ENCODE measurements around the gene GLRX3.

Gene GLRX3

GRCh38 chr10:130128922-130129321 lies 7.3 kb upstream of the GLRX3 start:
- H3K79me1 ChIP-seq (replicated peaks; ENCODE audit: low read length, poor library complexity, severe bottlenecking) = no peaks in the 10 kb centered on the region
- H2BK5ac ChIP-seq (ENCODE audit: low read depth, low read length, poor library complexity, severe bottlenecking) = no peak overlapping the region
- no peak for DNase-seq
- no peaks in the 10 kb centered on the region for H3K9me3 ChIP-seq (ENCODE audit: control insufficient read depth, low read length)
- no peak overlapping the region for H3K4me3 ChIP-seq (ENCODE audit: insufficient read depth in 1 of 2, low read depth in 1 of 2, low read length in 2 of 2)
- no peak overlapping the region for H3K4me2 ChIP-seq (ENCODE audit: low read length, poor library complexity, severe bottlenecking)
- no peak overlapping the region for H4K91ac ChIP-seq (ENCODE audit: low read length)
- H3K4me1 ChIP-seq (ENCODE audit: control insufficient read depth, insufficient read depth, low read depth, low read length) = peaks cover 1% of the 10 kb centered on the region
- no peak overlapping the region for H3K27ac ChIP-seq (ENCODE audit: low read length, poor library complexity, severe bottlenecking)
- no peaks in the 10 kb centered on the region for H3K27me3 ChIP-seq (ENCODE audit: control insufficient read depth in 1 of 2, insufficient read depth in 1 of 2, low read length in 2 of 2)
- H3K9ac ChIP-seq (ENCODE audit: low read length) = no peak overlapping the region
- no peak overlapping the region for H2BK15ac ChIP-seq (ENCODE audit: low read depth, poor library complexity, severe bottlenecking)
- no peaks in the 10 kb centered on the region for H3K36me3 ChIP-seq (ENCODE audit: control insufficient read depth in 1 of 2, insufficient read depth in 2 of 2, low read depth in 1 of 2, low read length in 2 of 2)
- 83% methylated on average over 24 of the region's 27 CpGs for WGBS
- no peak overlapping the region for H3K18ac ChIP-seq (ENCODE audit: low read depth in 1 of 2, low read length in 2 of 2)
- H3K23ac ChIP-seq (ENCODE audit: low read length in 2 of 2) = no peak overlapping the region
- H2AK5ac ChIP-seq (ENCODE audit: low read length, severe bottlenecking) = no peak overlapping the region
- no peak overlapping the region for H2BK12ac ChIP-seq (ENCODE audit: low read length in 2 of 2)
- no peak overlapping the region for H3K14ac ChIP-seq (ENCODE audit: low read length in 2 of 2)
- no peak overlapping the region for H2AFZ ChIP-seq (ENCODE audit: low read depth, low read length)
- H3K4ac ChIP-seq (ENCODE audit: low read depth in 1 of 2, low read length in 2 of 2) = no peak overlapping the region
- no peak overlapping the region for H2BK120ac ChIP-seq (ENCODE audit: low read depth, low read length)
- H4K8ac ChIP-seq (ENCODE audit: low read length) = no peak overlapping the region

GRCh38 chr10:130135676-130136225 lies 440 bp upstream of the GLRX3 start:
- Histone ChIP-seq H3K9ac (ENCODE audit: low read length) (peak overlapping the region; percentile 90), H2BK15ac (ENCODE audit: low read depth, poor library complexity, severe bottlenecking) (peak overlapping the region; percentile 87), H3K23ac (ENCODE audit: low read length in 2 of 2) (peak overlapping the region in 1 of 2 experiments; percentile 83), H2BK5ac (ENCODE audit: low read depth, low read length, poor library complexity, severe bottlenecking) (no peak overlapping the region), H3K79me1 (replicated peaks; ENCODE audit: low read length, poor library complexity, severe bottlenecking) (peaks cover 8% of the 10 kb centered on the region), H3K27me3 (ENCODE audit: control insufficient read depth in 1 of 2, insufficient read depth in 1 of 2, low read length in 2 of 2) (no peaks in the 10 kb centered on the region), H3K36me3 (ENCODE audit: control insufficient read depth in 1 of 2, insufficient read depth in 2 of 2, low read depth in 1 of 2, low read length in 2 of 2) (peaks cover 0 to 8% of the 10 kb centered on the region in 2 experiments), H3K9me3 (ENCODE audit: control insufficient read depth, low read length) (no peaks in the 10 kb centered on the region), H3K4ac (ENCODE audit: low read depth in 1 of 2, low read length in 2 of 2) (peak overlapping the region; percentile 42 to 84), H2BK12ac (ENCODE audit: low read length in 2 of 2) (peak overlapping the region in 1 of 2 experiments; percentile 17), H2AFZ (ENCODE audit: low read depth, low read length) (peak overlapping the region; percentile 78), H3K27ac (ENCODE audit: low read length, poor library complexity, severe bottlenecking) (peak overlapping the region; percentile 43), H3K4me1 (ENCODE audit: control insufficient read depth, insufficient read depth, low read depth, low read length) (peaks cover 18% of the 10 kb centered on the region), H3K4me2 (ENCODE audit: low read length, poor library complexity, severe bottlenecking) (peak overlapping the region; percentile 96), H2AK5ac (ENCODE audit: low read length, severe bottlenecking) (peak overlapping the region; percentile 46), H3K14ac (ENCODE audit: low read length in 2 of 2) (peak overlapping the region in 1 of 2 experiments; percentile 64), H2BK120ac (ENCODE audit: low read depth, low read length) (peak overlapping the region; percentile 98), H3K18ac (ENCODE audit: low read depth in 1 of 2, low read length in 2 of 2) (peak overlapping the region; percentile 64 to 88), H4K8ac (ENCODE audit: low read length) (peak overlapping the region; percentile 99), H3K4me3 (ENCODE audit: insufficient read depth in 1 of 2, low read depth in 1 of 2, low read length in 2 of 2) (peak overlapping the region; percentile 88 to 99), H4K91ac (ENCODE audit: low read length) (peak overlapping the region; percentile 93)
- DNase-seq = no peak
- 35% methylated on average over 15 of the region's 17 CpGs for WGBS

GRCh38 chr10:130137090-130137448 lies 878 bp downstream of the GLRX3 start:
- Histone ChIP-seq H2AK5ac (ENCODE audit: low read length, severe bottlenecking) (no peak overlapping the region), H3K27ac (ENCODE audit: low read length, poor library complexity, severe bottlenecking) (peak overlapping the region; percentile 27)

GRCh38 chr10:130137659-130138478 lies 1.7 kb downstream of the GLRX3 start:
- Histone ChIP-seq H3K18ac (ENCODE audit: low read depth in 1 of 2, low read length in 2 of 2) (no peak overlapping the region), H3K36me3 (ENCODE audit: control insufficient read depth in 1 of 2, insufficient read depth in 2 of 2, low read depth in 1 of 2, low read length in 2 of 2) (peaks cover 3 to 23% of the 10 kb centered on the region in 2 experiments), H3K14ac (ENCODE audit: low read length in 2 of 2) (no peak overlapping the region), H3K4ac (ENCODE audit: low read depth in 1 of 2, low read length in 2 of 2) (no peak overlapping the region), H3K23ac (ENCODE audit: low read length in 2 of 2) (no peak overlapping the region), H3K9ac (ENCODE audit: low read length) (peak overlapping the region; percentile 90), H3K4me2 (ENCODE audit: low read length, poor library complexity, severe bottlenecking) (peak overlapping the region; percentile 87), H3K4me3 (ENCODE audit: insufficient read depth in 1 of 2, low read depth in 1 of 2, low read length in 2 of 2) (peak overlapping the region in 1 of 2 experiments; percentile 88), H2AK5ac (ENCODE audit: low read length, severe bottlenecking) (no peak overlapping the region), H3K79me1 (replicated peaks; ENCODE audit: low read length, poor library complexity, severe bottlenecking) (peaks cover 12% of the 10 kb centered on the region), H2BK120ac (ENCODE audit: low read depth, low read length) (no peak overlapping the region), H2BK15ac (ENCODE audit: low read depth, poor library complexity, severe bottlenecking) (no peak overlapping the region), H2BK5ac (ENCODE audit: low read depth, low read length, poor library complexity, severe bottlenecking) (no peak overlapping the region), H2BK12ac (ENCODE audit: low read length in 2 of 2) (no peak overlapping the region), H3K27me3 (ENCODE audit: control insufficient read depth in 1 of 2, insufficient read depth in 1 of 2, low read length in 2 of 2) (no peaks in the 10 kb centered on the region), H3K4me1 (ENCODE audit: control insufficient read depth, insufficient read depth, low read depth, low read length) (peaks cover 25% of the 10 kb centered on the region), H4K8ac (ENCODE audit: low read length) (no peak overlapping the region), H4K91ac (ENCODE audit: low read length) (no peak overlapping the region), H2AFZ (ENCODE audit: low read depth, low read length) (no peak overlapping the region), H3K27ac (ENCODE audit: low read length, poor library complexity, severe bottlenecking) (no peak overlapping the region), H3K9me3 (ENCODE audit: control insufficient read depth, low read length) (no peaks in the 10 kb centered on the region)
- DNase-seq = no peak
- WGBS = 91% methylated on average over 28 of the region's 28 CpGs

More at GRCh38 chr10:130137090-130137448, 878 bp downstream of the GLRX3 start:
- Histone ChIP-seq H3K4me1 (ENCODE audit: control insufficient read depth, insufficient read depth, low read depth, low read length) (peaks cover 25% of the 10 kb centered on the region), H2BK15ac (ENCODE audit: low read depth, poor library complexity, severe bottlenecking) (no peak overlapping the region), H3K27me3 (ENCODE audit: control insufficient read depth in 1 of 2, insufficient read depth in 1 of 2, low read length in 2 of 2) (no peaks in the 10 kb centered on the region), H3K14ac (ENCODE audit: low read length in 2 of 2) (peak overlapping the region in 1 of 2 experiments; percentile 53), H3K23ac (ENCODE audit: low read length in 2 of 2) (no peak overlapping the region), H3K9me3 (ENCODE audit: control insufficient read depth, low read length) (no peaks in the 10 kb centered on the region), H3K9ac (ENCODE audit: low read length) (peak overlapping the region; percentile 90), H3K18ac (ENCODE audit: low read depth in 1 of 2, low read length in 2 of 2) (peak overlapping the region in 1 of 2 experiments; percentile 38), H3K79me1 (replicated peaks; ENCODE audit: low read length, poor library complexity, severe bottlenecking) (peaks cover 10% of the 10 kb centered on the region), H3K36me3 (ENCODE audit: control insufficient read depth in 1 of 2, insufficient read depth in 2 of 2, low read depth in 1 of 2, low read length in 2 of 2) (peaks cover 0 to 15% of the 10 kb centered on the region in 2 experiments), H3K4ac (ENCODE audit: low read depth in 1 of 2, low read length in 2 of 2) (peak overlapping the region; percentile 33 to 40), H3K4me3 (ENCODE audit: insufficient read depth in 1 of 2, low read depth in 1 of 2, low read length in 2 of 2) (peak overlapping the region; percentile 88 to 99), H2BK12ac (ENCODE audit: low read length in 2 of 2) (peak overlapping the region in 1 of 2 experiments; percentile 25), H4K91ac (ENCODE audit: low read length) (no peak overlapping the region), H2BK120ac (ENCODE audit: low read depth, low read length) (no peak overlapping the region), H2BK5ac (ENCODE audit: low read depth, low read length, poor library complexity, severe bottlenecking) (no peak overlapping the region), H4K8ac (ENCODE audit: low read length) (peak overlapping the region; percentile 93), H3K4me2 (ENCODE audit: low read length, poor library complexity, severe bottlenecking) (peak overlapping the region; percentile 87), H2AFZ (ENCODE audit: low read depth, low read length) (peak overlapping the region; percentile 23)
- DNase-seq = peak; percentile 80
- WGBS = 2% methylated on average over 10 of the region's 10 CpGs
